KMS-11 (cell line): ENCODE data around the gene TSPEAR.
"Not testable (repeated sequence)": the region's sequence is repeated elsewhere in the genome, so short reads cannot be mapped to it uniquely, and the experiment has no call there.

Experiments used
- H2AFZ ChIP-seq: fragments of 200-600 bp; sonication (generic); 2 replicates; pipeline ENCODE4 v1.6.1; 2016; ENCODE audit warnings: antibody characterized with exemption, mixed run types, low read depth
- H3K27ac ChIP-seq: fragments of 200-600 bp; sonication (generic); 2 replicates; pipeline ENCODE4 v1.6.1; 2016; ENCODE audit warnings: mild to moderate bottlenecking, mixed run types
- H3K27me3 ChIP-seq: fragments of 200-600 bp; sonication (generic); 2 replicates; pipeline ENCODE4 v1.6.1; 2017; ENCODE audit warnings: mild to moderate bottlenecking, low read depth, mixed run types, moderate library complexity; ENCODE audit not compliant: insufficient read depth
- H3K36me3 ChIP-seq: fragments of 200-600 bp; sonication (generic); 2 replicates; pipeline ENCODE4 v1.6.1; 2017; ENCODE audit warnings: mild to moderate bottlenecking, mixed run types; ENCODE audit not compliant: insufficient read depth
- H3K4me1 ChIP-seq: fragments of 200-600 bp; sonication (generic); 2 replicates; pipeline ENCODE4 v1.6.1; 2016; ENCODE audit warnings: mild to moderate bottlenecking, low read depth, mixed run types; ENCODE audit not compliant: poor library complexity, severe bottlenecking
- H3K4me2 ChIP-seq: fragments of 200-600 bp; sonication (generic); 2 replicates; pipeline ENCODE4 v1.7.0; 2016; ENCODE audit warnings: mild to moderate bottlenecking, mixed run types
- H3K4me3 ChIP-seq: fragments of 200-600 bp; sonication (generic); IDR thresholded peaks from 2 replicates; pipeline ENCODE4 v1.6.1; 2017; ENCODE audit warnings: low read depth, low read length, mixed read lengths; ENCODE audit not compliant: insufficient read depth
- H3K79me2 ChIP-seq: fragments of 200-600 bp; sonication (generic); 2 replicates; pipeline ENCODE4 v1.6.1; 2016; ENCODE audit warnings: low read depth, mixed run types; ENCODE audit not compliant: insufficient read depth
- H3K9ac ChIP-seq: fragments of 200-600 bp; sonication (generic); 2 replicates; pipeline ENCODE4 v1.6.1; 2016; ENCODE audit warnings: mild to moderate bottlenecking, mixed run types
- H4K20me1 ChIP-seq: fragments of 200-600 bp; sonication (generic); 2 replicates; pipeline ENCODE4 v1.6.1; 2016; ENCODE audit warnings: mild to moderate bottlenecking, mixed run types; ENCODE audit not compliant: insufficient read depth
- TF ChIP-seq, protein P1 (sequence below): fragments of 200-600 bp; sonication (generic); conservative IDR thresholded peaks from 2 replicates; pipeline ENCODE4 v1.6.1; 2017; ENCODE audit warnings: low read depth, mild to moderate bottlenecking, antibody characterized with exemption, low read length, moderate library complexity, mixed read lengths

TSPEAR gene

DNA sequence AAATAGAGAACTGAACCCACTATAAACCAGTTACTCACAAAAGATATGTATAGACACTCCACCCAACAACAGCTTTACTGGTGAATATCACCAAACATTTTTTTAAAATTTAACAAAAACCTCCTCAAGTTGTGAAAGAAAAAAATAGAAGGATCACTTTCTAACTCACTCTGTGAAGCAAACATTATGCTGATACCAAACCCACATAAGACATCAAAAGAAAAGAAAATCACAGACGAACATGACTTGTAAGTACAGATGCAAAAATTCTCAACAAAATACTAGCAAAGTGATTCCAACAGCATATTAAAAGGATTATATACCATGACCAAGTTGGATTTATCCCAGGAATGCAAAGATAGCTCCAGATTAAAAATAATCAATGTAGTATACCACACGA, 19.7 kb downstream of the TSPEAR start:
- TF ChIP-seq, protein P1, sequence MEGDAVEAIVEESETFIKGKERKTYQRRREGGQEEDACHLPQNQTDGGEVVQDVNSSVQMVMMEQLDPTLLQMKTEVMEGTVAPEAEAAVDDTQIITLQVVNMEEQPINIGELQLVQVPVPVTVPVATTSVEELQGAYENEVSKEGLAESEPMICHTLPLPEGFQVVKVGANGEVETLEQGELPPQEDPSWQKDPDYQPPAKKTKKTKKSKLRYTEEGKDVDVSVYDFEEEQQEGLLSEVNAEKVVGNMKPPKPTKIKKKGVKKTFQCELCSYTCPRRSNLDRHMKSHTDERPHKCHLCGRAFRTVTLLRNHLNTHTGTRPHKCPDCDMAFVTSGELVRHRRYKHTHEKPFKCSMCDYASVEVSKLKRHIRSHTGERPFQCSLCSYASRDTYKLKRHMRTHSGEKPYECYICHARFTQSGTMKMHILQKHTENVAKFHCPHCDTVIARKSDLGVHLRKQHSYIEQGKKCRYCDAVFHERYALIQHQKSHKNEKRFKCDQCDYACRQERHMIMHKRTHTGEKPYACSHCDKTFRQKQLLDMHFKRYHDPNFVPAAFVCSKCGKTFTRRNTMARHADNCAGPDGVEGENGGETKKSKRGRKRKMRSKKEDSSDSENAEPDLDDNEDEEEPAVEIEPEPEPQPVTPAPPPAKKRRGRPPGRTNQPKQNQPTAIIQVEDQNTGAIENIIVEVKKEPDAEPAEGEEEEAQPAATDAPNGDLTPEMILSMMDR, result no peak
- no peak overlapping the region for H3K4me3 ChIP-seq
- no peaks in the 10 kb centered on the region for H3K36me3 ChIP-seq
- H3K27ac ChIP-seq, result no peak overlapping the region
- H2AFZ ChIP-seq, result no peak overlapping the region
- H3K79me2 ChIP-seq, result no peaks in the 10 kb centered on the region
- no peaks in the 10 kb centered on the region for H4K20me1 ChIP-seq
- H3K27me3 ChIP-seq, result peaks cover 47% of the 10 kb centered on the region
- no peaks in the 10 kb centered on the region for H3K4me1 ChIP-seq
- no peak overlapping the region for H3K9ac ChIP-seq
- no peak overlapping the region for H3K4me2 ChIP-seq

DNA sequence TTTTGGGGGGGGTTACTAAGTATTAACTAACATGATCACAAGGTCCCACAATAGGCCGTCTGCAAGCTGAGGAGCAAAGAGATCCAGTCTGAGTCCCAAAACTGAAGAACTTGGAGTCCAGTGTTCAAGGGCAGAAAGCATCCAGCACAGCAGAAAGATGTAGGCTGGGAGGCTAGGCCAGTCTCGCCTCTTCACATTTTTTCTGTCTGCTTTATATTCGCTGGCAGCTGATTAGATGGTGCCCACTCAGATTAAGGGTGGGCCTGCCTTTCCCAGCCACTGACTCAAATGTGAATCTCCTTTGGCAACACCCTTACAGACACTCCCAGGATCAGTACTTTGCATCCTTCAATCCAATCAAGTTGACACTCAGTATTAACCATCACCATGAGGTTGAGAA, 21.6 kb downstream of the TSPEAR start:
- not testable (repeated sequence) for H3K4me1 ChIP-seq, H3K27ac ChIP-seq, H3K9ac ChIP-seq, H3K36me3 ChIP-seq, H3K4me3 ChIP-seq, H4K20me1 ChIP-seq, H3K79me2 ChIP-seq, H2AFZ ChIP-seq, H3K4me2 ChIP-seq
- peaks cover 31% of the 10 kb centered on the region; the same call in 1 of the 2 replicates for H3K27me3 ChIP-seq

DNA sequence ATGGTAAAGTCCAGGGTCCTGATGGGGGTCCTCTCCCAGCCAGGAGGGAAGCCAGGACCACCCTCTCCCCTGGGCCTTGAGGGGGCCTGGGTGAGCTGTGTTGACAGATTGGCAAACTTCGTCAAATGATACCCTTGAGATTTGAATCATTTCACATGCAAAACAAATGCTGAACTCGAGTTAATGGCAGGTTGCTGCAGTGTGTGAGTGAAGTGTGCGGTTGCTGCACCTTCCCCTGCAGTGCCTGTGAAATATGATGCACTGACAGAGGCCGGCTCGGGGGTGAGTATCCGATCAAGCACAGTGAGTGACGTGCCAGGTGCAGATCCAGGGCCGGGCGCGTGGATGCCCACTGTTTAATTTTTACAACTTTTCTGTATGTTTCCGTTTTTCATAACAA, 23.7 kb downstream of the TSPEAR start:
- Histone ChIP-seq H3K79me2 (no peaks in the 10 kb centered on the region), H3K4me3 (no peak overlapping the region), H2AFZ (no peak overlapping the region), H3K27me3 (peaks cover 36% of the 10 kb centered on the region; the same call in 1 of the 2 replicates), H3K4me1 (no peaks in the 10 kb centered on the region), H3K4me2 (no peak overlapping the region), H3K36me3 (no peaks in the 10 kb centered on the region), H3K27ac (no peak overlapping the region), H3K9ac (no peak overlapping the region), H4K20me1 (no peaks in the 10 kb centered on the region)
- TF ChIP-seq, protein P1, result no peak

DNA sequence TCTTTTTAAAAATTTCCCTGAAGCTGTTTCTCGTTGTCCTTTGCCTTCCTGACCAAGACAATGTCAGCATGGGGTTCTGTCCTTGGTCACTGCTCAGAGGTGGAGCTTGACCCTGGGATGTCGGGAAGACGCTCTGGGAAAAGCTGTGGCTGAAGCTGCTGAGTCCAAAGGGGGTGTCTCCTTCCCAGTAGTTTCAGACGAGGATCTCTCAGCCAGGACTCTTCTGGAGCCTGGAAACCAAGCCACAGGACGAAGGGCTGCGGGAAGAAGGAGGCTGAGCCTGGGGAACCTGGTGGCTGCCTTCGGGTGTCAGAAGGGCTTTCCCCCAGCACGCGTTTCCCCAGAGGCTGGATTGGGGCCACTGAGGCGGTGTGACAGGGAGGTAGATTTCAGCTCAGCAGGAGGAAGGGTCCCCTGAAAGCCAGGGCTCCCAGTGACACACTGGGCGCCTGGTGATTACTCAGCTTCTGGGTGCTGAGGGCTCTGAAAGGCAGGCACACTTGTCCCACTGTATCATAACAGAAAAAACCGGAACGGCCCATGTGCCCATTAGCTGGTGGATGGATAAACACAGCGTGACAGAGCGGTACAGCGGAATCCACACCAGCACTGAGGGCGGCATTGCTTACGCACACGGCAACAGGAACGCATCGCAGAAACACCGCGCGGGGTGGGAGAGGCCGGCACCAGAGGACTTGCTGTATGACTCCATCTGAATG, 24.4 kb downstream of the TSPEAR start:
- Histone ChIP-seq H3K27ac (no peak overlapping the region), H3K79me2 (no peaks in the 10 kb centered on the region), H2AFZ (no peak overlapping the region), H3K4me3 (no peak overlapping the region), H3K4me2 (no peak overlapping the region), H3K27me3 (peaks cover 43% of the 10 kb centered on the region; the same call in 1 of the 2 replicates), H3K4me1 (no peaks in the 10 kb centered on the region), H4K20me1 (no peaks in the 10 kb centered on the region), H3K36me3 (no peaks in the 10 kb centered on the region), H3K9ac (no peak overlapping the region)
- TF ChIP-seq, protein P1, result no peak
